GM20431 (cell line): ENCODE results near the gene LRBA.

ENCODE experiments used
- in situ Hi-C: fragments of 300-500 bp; cut with MseI, MboI; formaldehyde crosslinking; loops from one replicate; pipeline ENCODE4 v1.15.0; 2020; ENCODE audit warnings: low sequenced_read_pairs; ENCODE audit not compliant: unreplicated experiment

LRBA gene

GRCh38 chr4:150283689-150284088, 731.4 kb downstream of the LRBA start:
- in situ Hi-C loops, result loop anchor here (25.0 kb wide), 1 partner anchor 579 kb away; no protein-coding TSS in a partner anchor

- in situ Hi-C loops, result loop anchor here (25.0 kb wide), 1 partner anchor 581 kb away; no protein-coding TSS in a partner anchor
Observed at GRCh38 chr4:150280975-150281374, 734.1 kb downstream of the LRBA start.

- in situ Hi-C loops, result loop anchor here (25.0 kb wide), 1 partner anchor 582 kb away; no protein-coding TSS in a partner anchor
Observed at GRCh38 chr4:150280081-150280895, 734.8 kb downstream of the LRBA start.

- in situ Hi-C loops, result loop anchor here (25.0 kb wide), 1 partner anchor 584 kb away; no protein-coding TSS in a partner anchor
Observed at GRCh38 chr4:150278206-150278605, 736.9 kb downstream of the LRBA start.

- in situ Hi-C loops, result no loop called here
Observed at GRCh38 chr4:150268444-150268843, 746.6 kb downstream of the LRBA start.

GRCh38 chr4:150265806-150266205, 749.3 kb downstream of the LRBA start:
- in situ Hi-C loops, result no loop called here

GRCh38 chr4:150264595-150265161, 750.4 kb downstream of the LRBA start:
- in situ Hi-C loops, result no loop called here

GRCh38 chr4:150262611-150263010, 752.5 kb downstream of the LRBA start:
- in situ Hi-C loops, result no loop called here

- in situ Hi-C loops, result no loop called here
Observed at GRCh38 chr4:150261571-150261970, 753.5 kb downstream of the LRBA start.

- in situ Hi-C loops, result no loop called here
Observed at GRCh38 chr4:150259861-150260567, 755.1 kb downstream of the LRBA start.

- in situ Hi-C loops, result no loop called here
Observed at GRCh38 chr4:150258569-150258968, 756.5 kb downstream of the LRBA start.

GRCh38 chr4:150256841-150257730, 758.0 kb downstream of the LRBA start:
- in situ Hi-C loops, result no loop called here

GRCh38 chr4:150256225-150256620, 758.9 kb downstream of the LRBA start:
- in situ Hi-C loops, result no loop called here

GRCh38 chr4:150255610-150256224, 759.4 kb downstream of the LRBA start:
- in situ Hi-C loops, result no loop called here

GRCh38 chr4:150253965-150254630, 761.0 kb downstream of the LRBA start:
- in situ Hi-C loops, result no loop called here

- in situ Hi-C loops, result no loop called here
Observed at GRCh38 chr4:150253416-150253815, 761.7 kb downstream of the LRBA start.

- in situ Hi-C loops, result no loop called here
Observed at GRCh38 chr4:150252741-150253140, 762.3 kb downstream of the LRBA start.

GRCh38 chr4:150252306-150252705, 762.8 kb downstream of the LRBA start:
- in situ Hi-C loops, result no loop called here

- in situ Hi-C loops, result no loop called here
Observed at GRCh38 chr4:150251752-150252190, 763.3 kb downstream of the LRBA start.
